Fibroblast of pulmonary artery (primary cell): ENCODE measurements around the gene PCSK5.

Experiments used
- DNase-seq: peaks from one replicate; pipeline ENCODE4 v3.0.0-alpha.2; 2010; ENCODE audit warnings: low read depth
- H3K4me3 ChIP-seq: replicated peaks from 2 replicates; pipeline ENCODE4 v1.5.1; 2011; ENCODE audit warnings: low read depth, mild to moderate bottlenecking, control low read depth, low read length, moderate library complexity
- CTCF ChIP-seq: IDR thresholded peaks from 2 replicates; pipeline ENCODE4 v1.5.1; 2011; ENCODE audit warnings: mild to moderate bottlenecking, control low read depth, low read length, inconsistent platforms; ENCODE audit errors: missing control alignments

PCSK5 gene

GRCh38 chr9:75941066-75941465, 50.6 kb downstream of the PCSK5 start:
- no peak for TF ChIP-seq CTCF
- no peak overlapping the region for H3K4me3 ChIP-seq
- peak; percentile 10 for DNase-seq

GRCh38 chr9:75941577-75942311, 51.3 kb downstream of the PCSK5 start:
- no peak overlapping the region for H3K4me3 ChIP-seq
- DNase-seq: no peak
- TF ChIP-seq CTCF: no peak

- DNase-seq: no peak
- no peak overlapping the region for H3K4me3 ChIP-seq
- TF ChIP-seq CTCF: no peak
Observed at GRCh38 chr9:75946766-75947165, 56.3 kb downstream of the PCSK5 start.

- TF ChIP-seq CTCF: no peak
- no peak overlapping the region for H3K4me3 ChIP-seq
- no peak for DNase-seq
Observed at GRCh38 chr9:75947233-75947632, 56.8 kb downstream of the PCSK5 start.

- peak; percentile 35 for DNase-seq
- H3K4me3 ChIP-seq: no peak overlapping the region
- TF ChIP-seq CTCF: no peak
Observed at GRCh38 chr9:75950998-75951397, 60.5 kb downstream of the PCSK5 start.

- TF ChIP-seq CTCF: no peak
- DNase-seq: peak; percentile 76
- H3K4me3 ChIP-seq: no peak overlapping the region
Observed at GRCh38 chr9:75953218-75953617, 62.7 kb downstream of the PCSK5 start.

GRCh38 chr9:75956161-75956560, 65.7 kb downstream of the PCSK5 start:
- H3K4me3 ChIP-seq: no peak overlapping the region
- no peak for TF ChIP-seq CTCF
- no peak for DNase-seq
